ENCODE results near the gene DSCAM.

The DSCAM gene

DNA sequence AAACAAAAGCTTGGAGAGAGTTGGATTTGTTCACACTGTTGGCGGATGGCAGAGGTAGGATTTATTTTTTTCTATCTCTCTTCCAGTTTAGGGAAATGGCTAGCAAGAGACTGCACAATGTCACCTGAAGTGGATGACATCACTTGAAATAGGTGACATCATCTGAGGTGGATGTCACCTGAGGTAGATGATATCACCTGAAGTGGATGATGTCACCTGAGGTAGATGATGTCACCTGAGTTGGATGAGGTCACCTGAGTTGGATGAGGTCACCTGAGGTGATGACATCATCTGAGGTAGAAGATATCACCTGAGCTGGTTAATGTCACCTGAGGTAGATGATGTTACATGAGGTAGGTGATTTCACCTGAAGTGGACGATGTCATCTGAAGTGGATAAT lies 413.4 kb downstream of the DSCAM start:
- DNase-seq, result no peak

DNA sequence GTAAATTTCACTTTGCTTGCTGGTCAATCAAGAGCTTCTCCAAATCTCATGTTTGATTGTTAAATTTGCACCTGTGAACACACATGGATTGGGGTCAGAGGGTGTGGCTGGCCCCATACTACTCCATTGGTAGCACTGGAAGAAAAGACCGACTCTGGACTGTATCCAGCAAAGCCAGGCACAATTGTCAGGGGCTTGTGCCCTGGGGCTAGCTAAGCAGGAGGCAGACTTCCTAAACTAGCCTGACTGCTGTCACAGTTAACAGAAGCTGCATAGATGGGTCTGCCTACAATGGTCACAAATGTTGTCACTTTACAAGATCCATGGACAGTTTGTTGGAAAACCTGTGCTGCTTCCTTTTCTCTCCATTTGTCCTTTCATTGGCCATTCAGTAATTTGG lies 421.0 kb downstream of the DSCAM start:
- DNase-seq, result no peak

DNA sequence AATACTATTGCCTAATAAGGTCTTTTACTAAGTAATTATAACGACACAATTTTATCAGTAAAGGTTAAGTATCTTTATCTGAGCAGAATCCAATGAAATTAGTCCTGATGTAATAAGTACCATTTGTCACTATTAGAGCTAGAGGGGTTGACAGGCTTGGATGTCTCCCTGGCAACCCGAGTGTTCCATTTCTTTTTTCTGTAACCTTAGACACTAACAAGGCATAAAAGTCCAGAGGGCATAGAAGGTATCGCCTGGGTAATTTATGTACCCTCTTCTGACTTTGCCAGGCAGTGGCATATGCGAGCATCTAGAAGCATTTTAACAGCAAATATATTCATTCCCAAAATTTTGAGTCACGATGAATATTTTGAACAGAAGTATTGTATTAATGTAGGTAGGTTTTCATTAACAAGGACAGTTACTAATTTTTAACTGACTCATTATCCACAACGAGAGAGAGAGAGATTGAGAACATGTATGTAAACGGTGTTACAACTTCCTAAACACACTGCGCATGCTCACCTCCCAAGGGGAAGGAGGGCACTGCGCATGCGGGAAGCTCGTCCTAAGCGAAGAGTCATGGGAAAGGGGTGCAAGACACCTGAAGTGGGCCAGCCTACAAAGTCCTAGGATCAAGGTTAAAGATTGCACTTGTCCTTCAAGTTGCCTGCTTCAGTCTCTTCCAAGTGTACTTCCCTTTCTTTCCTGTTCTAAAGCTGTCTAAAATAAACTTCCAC lies 423.9 kb downstream of the DSCAM start:
- DNase-seq, result no peak

DNA sequence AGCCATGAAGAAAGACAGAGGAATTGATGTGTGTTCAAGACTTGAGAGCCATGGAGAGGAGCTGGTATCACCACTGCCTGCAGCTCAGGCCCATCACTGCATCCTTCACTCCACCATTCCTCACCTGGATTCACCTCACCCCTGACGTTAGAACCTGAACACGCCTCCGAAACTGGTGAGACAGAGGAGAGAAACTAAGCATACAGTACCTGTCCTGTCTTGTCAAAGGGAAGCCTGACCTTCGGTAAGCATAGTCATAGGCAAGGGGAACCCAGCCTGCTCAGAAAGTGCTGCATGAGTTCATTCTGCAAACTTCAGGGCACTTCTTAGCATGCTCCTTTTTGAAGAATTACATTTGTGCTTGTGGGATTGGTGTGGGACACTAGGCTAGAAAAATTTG lies 425.8 kb downstream of the DSCAM start:
- no peak for DNase-seq

DNA sequence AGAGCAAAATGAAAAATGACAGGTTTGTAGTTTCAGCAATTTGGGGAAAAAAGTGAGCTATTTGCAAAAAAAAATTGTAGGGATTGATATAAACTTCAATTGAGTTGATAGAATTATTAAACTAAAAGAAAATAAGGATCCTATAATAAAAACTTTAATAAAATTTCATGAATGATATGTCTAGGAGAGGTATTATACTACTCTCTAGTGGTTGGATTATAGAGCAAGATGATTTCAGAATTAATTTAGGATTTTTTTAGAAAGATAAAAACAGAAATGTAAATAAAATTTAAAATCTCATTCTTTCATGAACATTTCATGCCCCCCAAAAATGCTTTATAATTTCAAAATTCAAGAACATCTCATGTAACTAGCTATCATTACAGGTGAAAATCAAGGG lies 430.4 kb downstream of the DSCAM start:
- no peak for DNase-seq

DNA sequence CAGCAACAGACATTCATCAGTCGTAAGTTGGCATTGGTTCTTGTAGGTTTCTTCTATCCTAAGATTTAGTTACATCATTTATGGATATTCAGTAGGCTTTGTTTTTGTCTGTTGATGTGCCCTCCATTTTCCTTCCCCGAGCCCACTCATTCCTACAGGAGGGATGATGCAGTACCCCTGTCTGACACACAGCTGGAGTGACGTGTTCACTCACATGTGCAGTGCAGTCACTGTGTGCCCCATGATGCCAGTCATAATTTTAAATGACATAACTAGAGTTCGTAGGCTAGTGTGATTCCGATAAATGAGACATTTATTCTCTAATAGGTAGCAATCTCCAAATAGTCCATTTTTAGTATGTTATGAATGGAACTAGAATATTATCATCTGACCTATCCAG lies 438.4 kb downstream of the DSCAM start:
- no peak for DNase-seq

DNA sequence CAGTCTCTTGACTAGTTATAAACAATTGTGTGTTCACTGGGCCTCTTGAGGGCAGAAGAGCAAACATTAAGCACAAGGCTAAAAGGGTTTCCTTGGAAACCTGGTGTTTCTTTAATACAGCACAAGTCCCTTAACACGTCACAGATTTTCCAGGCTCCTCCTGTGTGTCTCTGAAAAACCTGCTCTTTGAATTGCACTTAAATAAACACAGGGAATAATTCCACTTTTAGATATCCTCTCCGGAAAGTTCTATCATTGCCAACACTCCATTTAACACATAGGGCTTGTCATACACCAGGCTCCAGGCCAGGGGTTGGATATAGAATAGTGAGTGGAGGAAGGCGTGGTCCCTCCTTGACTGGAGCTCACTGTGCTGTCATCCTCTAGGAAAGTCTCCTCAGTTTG lies 442.6 kb downstream of the DSCAM start:
- DNase-seq, result peak; percentile 88

DNA sequence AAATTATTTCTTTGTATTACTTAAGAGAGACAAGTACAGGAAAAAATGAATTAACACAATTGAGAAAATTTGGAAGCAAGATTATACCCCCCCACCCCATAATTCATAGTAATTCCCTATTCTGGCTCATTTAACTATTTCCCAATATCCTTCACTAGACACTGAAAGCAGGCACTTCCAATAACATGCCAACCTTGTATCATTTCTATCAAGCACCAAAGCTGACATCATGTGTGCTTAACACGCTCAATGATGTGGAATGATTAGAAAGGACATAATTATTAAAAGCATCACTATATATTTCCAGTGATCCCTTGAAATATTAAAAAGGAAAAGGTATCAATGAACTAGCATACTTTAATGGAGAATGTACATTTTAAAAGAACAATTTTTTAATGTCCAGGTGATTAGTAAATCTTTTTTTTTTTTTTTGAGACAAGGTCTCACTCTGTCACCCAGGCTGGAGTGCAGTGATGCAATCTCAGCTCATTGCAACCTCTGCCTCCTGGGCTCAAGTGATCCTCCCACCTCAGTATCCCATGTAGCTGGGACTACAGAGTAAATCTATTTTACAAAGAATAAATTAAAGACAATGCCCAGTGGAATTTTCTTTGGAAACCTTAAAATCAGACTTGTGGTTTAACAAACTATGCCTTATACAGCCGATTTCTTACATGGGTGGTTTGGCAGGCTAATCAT lies 443.9 kb downstream of the DSCAM start:
- DNase-seq, result peak; percentile 0

DNA sequence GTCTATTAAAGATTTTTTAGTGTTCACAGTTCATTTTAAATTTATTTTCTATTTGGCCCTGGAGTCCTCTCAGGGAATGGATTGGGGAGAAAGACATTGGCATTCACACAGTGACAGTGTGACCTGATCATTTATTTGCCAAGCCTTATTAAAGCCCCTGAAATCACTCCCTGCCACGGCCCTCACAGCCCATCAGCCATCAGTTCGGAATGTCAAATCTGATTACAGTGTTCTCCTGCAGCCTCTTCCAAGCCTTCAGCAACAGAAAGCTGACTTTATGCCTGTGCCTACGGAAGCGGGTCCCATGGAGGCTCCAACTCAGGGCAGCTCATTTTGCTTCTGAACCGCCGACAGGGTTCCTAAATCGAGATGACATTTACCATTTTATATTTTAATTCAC lies 451.2 kb downstream of the DSCAM start:
- no peak for DNase-seq

DNA sequence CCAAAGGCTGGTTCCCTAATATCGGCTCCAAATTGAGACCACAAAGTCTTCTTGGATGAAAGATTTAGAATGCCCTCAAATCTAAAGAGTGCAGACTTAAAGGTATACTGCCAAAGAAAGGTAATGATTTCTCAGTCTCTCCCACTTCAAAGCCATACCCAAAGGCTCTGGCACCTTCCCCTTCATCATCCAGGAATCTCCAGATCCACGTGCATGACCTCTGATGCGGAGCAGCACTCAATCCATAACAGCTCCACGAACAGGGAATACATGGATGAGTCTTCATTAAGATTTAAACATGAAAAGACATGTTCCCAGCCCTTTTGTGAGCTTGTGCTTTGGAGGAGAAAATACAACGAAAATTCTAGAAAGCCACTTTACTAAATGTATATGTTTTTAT lies 453.9 kb downstream of the DSCAM start:
- DNase-seq, result no peak

DNA sequence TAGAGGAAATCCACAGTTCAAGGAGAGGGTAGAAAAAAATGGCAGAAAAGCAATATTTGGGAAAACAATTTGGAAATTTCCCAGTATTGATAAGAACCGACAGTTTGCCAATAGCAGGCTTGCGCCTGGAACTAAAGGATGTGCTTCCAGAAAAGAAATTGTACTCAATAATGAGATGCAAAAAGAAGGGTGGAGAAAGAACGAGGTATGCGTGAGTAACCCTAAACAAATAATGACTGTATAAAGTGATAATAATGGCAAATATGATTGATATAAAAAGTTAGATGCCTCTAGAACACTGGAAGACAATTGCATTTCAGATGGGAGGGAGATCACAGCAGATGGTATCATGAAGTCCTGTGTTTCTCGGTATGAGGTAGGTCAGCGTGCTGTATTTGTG lies 458.9 kb downstream of the DSCAM start:
- no peak for DNase-seq

DNA sequence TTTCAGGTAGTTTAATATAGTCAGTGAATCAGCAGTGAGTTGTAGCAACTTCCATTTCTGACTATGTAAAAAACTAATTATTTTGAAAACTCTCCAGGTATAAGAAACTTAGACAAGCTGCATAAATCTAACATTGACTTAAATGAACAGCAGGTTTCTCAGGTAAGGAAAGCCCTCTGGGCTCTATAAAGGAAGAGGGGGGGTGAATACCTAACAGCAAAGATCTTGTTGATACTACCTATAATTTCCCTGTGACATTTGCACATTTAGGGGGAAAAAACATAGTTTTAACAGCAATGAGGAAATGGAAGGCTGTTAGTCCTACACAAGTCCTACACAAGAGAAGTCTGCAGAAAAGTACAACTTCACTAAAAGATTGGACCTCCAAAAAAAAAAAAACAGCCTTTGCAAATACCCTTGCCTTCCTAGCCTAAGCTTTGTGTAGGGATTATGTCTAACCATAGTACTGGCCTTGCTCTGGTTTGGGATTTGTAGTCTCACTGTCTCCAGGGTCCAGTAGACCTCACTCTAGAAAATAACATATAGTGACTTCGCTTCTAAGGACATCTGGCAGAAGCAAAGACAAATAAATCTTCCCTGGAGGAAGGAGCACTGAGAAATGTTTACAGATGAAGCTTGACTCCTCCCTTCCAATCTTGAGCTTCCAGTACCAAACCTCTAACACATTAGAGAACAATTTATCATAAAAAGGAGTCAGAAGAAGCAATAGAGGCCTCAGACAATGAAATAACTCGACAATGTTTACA lies 459.8 kb downstream of the DSCAM start:
- DNase-seq, result no peak

DNA sequence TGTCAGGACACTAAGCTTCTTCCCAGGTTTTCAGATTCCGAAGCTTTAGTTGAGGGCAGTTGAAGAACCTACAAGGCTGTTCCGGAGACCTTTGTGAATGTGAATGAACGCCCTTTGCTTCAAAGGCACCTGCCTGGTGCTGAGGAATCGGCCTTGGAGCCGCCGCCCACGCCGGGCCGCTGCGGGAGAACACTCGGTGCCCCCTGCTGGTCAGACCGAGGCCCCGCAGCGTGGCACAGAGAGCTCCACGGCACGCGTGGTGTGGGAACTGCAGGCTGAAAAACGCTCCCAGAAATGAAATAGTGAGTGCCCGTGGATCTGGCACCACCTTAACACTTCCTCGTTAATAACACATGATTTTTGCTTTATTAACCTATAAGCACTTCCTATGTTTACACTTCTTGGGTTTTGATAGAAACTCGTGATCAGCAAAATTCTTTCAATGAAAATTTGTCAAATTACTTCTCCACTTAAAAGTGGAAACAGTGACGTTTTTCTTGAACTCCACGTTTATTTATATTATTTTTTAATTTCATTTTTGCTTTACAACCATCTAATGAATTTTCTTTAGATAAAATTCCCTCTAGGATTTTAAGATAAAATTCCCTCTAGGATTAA lies 460.6 kb downstream of the DSCAM start:
- DNase-seq, result peak; percentile 50

DNA sequence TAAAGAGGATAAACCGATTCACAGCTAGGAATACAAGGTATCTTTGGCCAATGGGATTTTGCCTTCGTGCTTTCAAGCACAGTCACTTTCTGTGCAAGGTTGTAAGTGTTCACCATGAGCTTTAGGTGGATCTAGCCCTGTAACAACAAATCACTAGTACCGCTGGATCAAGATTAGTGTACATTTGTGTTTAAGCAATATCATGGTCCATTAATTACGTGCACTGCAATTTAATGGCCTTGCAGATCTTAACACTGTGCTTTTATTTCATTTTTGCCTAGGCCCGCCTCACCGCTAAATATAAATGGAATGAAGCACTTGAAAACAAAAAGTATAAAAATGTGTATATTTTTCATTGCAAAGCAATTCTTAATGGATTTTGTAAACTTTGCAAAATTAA lies 461.1 kb downstream of the DSCAM start:
- DNase-seq, result no peak

DNA sequence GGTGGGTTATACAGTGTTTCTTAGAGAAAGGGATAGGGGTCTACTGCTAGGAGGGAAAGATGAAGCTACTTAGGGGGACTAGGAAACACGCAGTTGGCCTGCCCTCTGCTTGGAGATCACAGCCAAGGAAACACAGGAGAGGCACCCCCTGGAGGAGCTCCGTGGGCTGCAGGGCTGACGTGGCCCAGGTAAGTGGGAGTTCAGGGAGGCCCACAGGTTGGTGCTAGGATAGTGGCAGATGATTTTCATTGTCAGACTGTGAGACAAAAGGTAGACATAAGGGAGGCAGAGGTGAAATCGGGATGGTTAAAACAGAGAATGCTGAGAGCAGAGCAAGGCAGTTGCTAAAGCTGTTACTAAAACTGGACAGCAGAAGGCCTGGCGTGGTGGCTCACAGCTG lies 463.0 kb downstream of the DSCAM start:
- DNase-seq, result no peak

DNA sequence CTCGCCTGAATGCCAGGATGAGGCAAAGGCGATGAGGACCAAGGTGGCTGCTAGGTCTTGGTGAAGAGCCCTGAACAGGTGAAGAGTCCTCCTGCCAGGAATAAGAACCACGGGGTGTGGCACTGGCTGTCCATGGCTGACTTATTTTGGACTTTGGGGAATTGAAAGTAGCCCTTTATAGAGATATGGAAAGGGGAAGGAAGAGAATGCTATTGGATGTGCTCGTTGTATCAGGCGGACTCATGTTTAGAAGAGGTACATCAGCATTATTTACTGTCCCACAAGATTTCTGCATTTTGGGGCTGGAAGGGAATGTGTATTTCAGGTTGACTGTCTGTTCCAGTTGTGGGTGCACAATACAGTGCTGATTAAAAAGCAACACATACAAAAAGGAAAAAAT lies 465.8 kb downstream of the DSCAM start:
- DNase-seq, result no peak

DNA sequence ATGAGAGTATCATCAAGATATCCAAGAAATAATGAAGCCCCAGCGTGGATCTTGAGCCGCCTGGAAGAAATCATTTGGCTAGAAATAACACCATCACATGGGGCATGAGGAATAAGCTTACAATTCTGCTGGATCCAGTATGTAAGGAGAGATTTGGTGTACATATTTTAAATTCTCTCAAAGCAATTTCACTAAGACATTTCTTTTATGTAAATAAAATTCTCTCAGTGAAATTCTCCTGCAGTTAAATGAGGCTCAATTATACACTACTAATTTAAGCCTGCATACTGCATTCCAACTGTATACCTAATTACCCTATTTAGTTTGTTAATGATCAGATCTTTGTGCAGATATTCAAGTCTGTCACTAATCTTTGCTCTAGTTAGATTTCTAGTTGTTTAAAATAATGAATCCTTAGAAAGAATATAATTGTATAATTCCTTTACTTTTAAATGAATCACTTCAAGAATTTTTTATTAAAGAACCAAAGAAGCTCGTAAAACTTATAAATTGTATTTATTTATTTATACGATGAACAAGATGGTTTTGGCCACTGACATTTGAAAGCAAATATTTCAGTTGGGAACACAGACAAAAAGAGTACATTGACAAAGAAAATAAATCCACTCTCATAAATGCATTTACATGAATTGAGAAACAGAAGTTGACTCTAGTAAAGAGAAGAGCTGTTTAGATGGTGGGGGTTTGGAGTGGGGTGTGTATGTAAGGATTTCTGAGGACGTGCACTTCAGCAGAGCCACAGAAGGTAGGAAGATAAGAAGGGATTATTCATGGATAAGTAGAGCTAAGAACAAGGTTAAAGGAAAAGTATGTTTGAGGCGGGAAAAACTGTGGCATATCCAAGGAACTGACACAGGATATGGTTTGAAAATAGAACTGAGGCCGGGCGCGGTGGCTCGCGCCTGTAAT lies 466.8 kb downstream of the DSCAM start:
- no peak for DNase-seq

DNA sequence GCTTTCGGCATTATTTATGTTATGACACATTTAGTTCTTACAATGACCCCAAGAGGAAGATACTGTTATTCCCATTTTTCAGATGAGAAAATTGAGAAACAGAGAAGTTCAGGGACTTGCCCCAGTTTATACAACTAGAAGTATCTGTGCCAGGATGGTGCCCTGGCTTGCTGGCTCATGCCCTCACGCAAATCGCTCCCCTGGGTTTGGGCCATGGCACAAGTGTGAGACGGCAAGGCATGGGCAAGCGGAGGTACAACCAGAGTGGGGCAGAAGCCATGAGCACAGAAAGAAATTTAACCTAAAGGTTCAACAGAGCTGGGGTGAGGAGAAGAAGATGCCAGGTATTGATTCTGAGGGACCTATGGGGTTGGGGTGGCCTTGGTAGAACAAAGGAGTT lies 469.8 kb downstream of the DSCAM start:
- no peak for DNase-seq

DNA sequence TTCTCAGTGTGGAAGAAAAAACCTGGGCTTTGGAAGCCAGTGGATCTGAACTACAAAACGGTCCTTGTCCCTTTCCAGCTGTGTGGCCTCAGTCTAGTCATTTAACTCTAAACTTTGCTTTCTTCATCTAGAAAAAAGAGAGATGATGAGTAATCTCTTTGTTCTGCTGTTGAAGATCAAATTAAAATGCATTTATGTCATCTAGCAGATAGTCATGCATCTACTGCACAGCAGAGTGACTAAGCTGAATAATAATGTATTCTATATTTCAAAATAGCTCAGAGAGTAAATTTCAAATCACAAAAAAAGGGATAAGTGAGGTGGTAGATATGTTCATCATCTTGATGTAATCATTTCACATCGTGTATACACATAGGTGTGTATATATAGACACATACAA lies 473.2 kb downstream of the DSCAM start:
- DNase-seq, result no peak

DNA sequence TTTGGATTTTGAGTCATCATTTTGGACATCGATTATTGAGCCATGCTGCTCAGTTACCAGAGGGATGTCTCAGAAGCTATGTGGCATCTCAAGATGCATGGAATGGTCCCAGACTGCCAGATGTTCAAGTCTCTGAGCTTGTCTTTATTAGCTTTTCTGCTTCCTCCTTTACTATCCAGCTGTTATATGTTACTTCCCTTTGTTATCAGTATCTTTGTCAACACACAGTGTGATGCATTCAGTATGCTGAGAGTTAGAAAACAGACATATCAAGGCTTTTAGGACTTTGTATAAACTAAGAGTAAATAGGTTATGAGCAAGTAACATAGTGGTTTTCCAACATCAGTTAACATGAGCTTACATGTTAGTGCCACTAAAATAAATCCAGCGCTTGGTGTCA lies 474.5 kb downstream of the DSCAM start:
- DNase-seq, result no peak

DNA sequence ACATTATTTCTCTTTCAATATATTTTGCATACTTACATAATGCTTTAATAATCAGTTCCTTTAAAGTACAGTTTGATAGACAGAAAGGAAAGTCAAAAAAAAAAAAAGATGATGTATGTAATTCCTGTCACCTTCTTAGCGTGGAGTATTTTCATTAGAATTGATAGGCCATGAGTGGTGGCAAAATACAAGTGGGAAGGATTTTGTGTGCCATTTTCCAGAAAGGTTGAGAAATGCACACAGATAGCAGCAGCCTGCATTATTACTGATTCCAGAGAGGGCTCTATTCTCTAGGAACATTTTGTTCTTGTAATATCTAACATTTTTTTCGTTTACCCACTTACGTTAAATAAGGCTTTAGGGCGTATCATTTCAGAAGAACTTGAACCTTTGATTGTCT lies 475.6 kb downstream of the DSCAM start:
- DNase-seq, result no peak

DNA sequence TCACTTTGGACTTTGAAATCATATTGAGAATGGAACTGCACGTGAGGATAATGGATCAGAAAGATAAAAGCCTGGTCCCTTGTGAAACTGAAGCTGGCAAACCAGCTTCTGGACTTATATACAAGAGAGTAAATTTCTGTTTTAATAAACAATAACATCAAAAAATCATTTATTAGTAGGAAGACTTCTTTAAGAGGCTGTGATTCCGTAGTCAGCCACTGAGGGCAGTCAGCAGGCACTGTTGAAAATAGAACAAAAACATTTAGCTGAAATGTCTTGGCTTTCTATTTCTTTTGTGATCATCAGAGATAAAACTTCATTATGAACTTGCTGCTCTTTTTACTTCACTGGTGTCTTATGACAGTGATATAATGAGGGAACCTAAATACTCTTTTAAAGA lies 490.3 kb downstream of the DSCAM start:
- DNase-seq, result no peak

DNA sequence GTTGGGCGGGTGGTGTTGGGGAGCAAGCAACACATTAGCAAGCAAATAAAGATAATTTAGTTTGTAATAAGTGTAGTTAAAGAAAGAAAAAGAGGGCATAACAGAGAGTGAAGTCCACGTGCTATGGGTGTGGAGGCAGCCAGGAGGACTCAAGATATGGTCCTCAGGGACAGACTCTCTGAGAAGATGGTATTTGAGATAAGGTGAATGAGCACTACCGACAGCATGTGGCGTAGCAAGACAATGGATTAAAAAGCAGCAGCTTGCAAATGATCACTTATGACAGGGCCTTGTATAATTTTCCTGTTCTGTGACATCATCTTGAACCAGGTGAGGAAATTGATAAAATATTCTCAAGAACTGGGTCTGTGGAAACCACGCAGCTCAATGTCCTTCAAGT lies 491.9 kb downstream of the DSCAM start:
- no peak for DNase-seq

All from DMS153 (cell line).